ENCODE results near the gene UBXN10. TPM values are rescaled to one million over a fixed set of nuclear protein-coding genes. Genes with fewer than 3 reads are reported as not detected.
A peak's percentile ranks its signal among the peaks of the same experiment; 100 is the strongest.

Gene UBXN10
- total RNA-seq, 2 experiments from 2014 or later, result 0.42 to 0.50 TPM

DNA sequence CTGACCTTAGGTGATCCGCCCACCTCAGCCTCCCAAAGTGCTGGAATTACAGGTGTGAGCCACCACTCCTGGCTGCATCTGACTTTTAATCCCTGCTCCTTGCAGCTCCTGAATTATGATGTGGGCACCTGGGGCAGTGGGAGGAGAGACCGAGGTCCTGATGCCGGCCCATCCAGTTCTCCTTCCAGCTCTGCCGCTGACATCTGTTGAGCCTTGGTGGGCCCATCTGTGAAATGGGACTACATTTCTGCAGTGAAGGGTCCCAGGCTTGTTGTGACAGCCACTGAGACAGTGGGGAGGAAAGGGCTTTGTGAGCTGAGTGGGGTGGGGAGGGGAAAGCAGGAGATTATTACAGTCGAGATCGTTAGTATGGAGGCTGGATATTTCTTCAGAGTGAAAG, 34.9 kb upstream of the UBXN10 start:
- BruUV-seq (replicated peaks), result no TSS peak
- no peaks in the 10 kb centered on the region for H3K9me2 ChIP-seq (ENCODE audit: insufficient read depth, low read length)
- peaks cover 5% of the 10 kb centered on the region for H3K4me1 ChIP-seq (ENCODE audit: insufficient read depth, low read length, poor library complexity, severe bottlenecking)
- no peak overlapping the region for H2AFZ ChIP-seq (ENCODE audit: low read length)
- H3K9me3 ChIP-seq (ENCODE audit: low read length), result no peaks in the 10 kb centered on the region
- DNase-seq (ENCODE audit: low spot score), result no peak
- no peak overlapping the region for H3K27ac ChIP-seq (ENCODE audit: low read depth, low read length, poor library complexity, severe bottlenecking)
- H3K36me3 ChIP-seq (ENCODE audit: insufficient read depth, low read length), result no peaks in the 10 kb centered on the region
- POLR2A ChIA-PET, result interaction anchor here (1.5 kb wide), 1 partner anchor 26 kb away, joined by 3 read pairs; no protein-coding TSS in a partner anchor
- no peaks in the 10 kb centered on the region for H4K20me1 ChIP-seq (ENCODE audit: insufficient read depth, low read length)
- intact Hi-C loops (cut with micrococcal nuclease; ENCODE audit: unreplicated experiment), result no loop called here
- TF ChIP-seq EZH2phosphoT487 (IDR thresholded peaks at IDR 0.05; ENCODE audit: borderline replicate concordance, low read depth, low read length), result no peak
- TF ChIP-seq, protein P1, sequence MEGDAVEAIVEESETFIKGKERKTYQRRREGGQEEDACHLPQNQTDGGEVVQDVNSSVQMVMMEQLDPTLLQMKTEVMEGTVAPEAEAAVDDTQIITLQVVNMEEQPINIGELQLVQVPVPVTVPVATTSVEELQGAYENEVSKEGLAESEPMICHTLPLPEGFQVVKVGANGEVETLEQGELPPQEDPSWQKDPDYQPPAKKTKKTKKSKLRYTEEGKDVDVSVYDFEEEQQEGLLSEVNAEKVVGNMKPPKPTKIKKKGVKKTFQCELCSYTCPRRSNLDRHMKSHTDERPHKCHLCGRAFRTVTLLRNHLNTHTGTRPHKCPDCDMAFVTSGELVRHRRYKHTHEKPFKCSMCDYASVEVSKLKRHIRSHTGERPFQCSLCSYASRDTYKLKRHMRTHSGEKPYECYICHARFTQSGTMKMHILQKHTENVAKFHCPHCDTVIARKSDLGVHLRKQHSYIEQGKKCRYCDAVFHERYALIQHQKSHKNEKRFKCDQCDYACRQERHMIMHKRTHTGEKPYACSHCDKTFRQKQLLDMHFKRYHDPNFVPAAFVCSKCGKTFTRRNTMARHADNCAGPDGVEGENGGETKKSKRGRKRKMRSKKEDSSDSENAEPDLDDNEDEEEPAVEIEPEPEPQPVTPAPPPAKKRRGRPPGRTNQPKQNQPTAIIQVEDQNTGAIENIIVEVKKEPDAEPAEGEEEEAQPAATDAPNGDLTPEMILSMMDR (conservative IDR thresholded peaks at IDR 0.05; ENCODE audit: low read length), result no peak
- no peaks in the 10 kb centered on the region for H3K79me2 ChIP-seq (ENCODE audit: insufficient read depth, low read depth, low read length)
- no peak overlapping the region for H3K4me3 ChIP-seq (ENCODE audit: low read depth, low read length, poor library complexity, severe bottlenecking)
- no peak overlapping the region for H3K4me2 ChIP-seq (ENCODE audit: low read length)
- CTCF ChIA-PET (ENCODE audit: unreplicated experiment), result no interaction called here

DNA sequence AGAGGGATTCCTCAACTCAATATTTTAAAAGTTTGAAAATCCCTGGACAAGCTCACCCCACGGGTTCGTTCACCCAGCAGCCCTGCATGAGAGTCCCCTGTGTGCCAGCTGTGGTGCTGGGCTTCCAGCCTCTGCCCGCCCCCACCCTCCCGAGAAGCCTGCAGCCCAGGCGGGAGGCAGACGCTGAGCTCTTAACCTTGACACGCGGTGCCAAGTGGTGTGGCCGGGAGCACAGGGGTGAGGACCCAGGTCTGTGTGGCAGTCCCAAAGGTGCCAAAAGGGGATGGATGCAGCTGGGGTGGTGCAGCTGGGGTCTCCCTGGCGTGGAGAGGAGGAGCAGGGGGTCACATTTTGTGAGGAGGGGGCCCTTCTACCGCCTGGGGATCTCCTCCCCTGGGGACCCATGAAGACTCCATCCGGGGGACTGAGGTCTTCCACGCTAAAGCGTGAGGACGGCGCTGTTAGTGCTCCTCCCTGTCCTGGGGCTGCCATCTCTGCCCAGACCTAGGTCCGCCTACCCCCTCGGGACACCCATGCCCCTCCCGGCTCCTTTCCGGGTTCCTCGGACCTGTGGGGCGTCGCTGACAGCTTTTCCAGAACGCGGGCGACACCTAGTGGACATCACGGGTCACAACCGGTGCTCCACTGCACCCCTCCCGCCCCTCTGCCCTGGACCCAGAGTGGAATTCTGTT, 33.8 kb upstream of the UBXN10 start:
- no peak overlapping the region for H3K27ac ChIP-seq (ENCODE audit: low read depth, low read length, poor library complexity, severe bottlenecking)
- peak; percentile 90 for DNase-seq (ENCODE audit: low spot score)
- H3K36me3 ChIP-seq (ENCODE audit: insufficient read depth, low read length), result no peaks in the 10 kb centered on the region
- peak overlapping the region; percentile 64 for H3K4me3 ChIP-seq (ENCODE audit: low read depth, low read length, poor library complexity, severe bottlenecking)
- ChIA-PET POLR2A (interaction anchor here (0.6 to 1.5 kb wide), 3 partner anchors 27 to 234 kb away, joined by 3 read pairs; no protein-coding TSS in a partner anchor), CTCF (ENCODE audit: unreplicated experiment) (interaction anchor here (0.6 to 1.0 kb wide), 2 partner anchors 23 to 27 kb away, joined by 3 to 15 read pairs; no protein-coding TSS in a partner anchor)
- H3K4me2 ChIP-seq (ENCODE audit: low read length), result peak overlapping the region; percentile 75
- H2AFZ ChIP-seq (ENCODE audit: low read length), result peak overlapping the region; percentile 97
- no peak for TF ChIP-seq EZH2phosphoT487 (IDR thresholded peaks at IDR 0.05; ENCODE audit: borderline replicate concordance, low read depth, low read length)
- TF ChIP-seq, protein P1 (conservative IDR thresholded peaks at IDR 0.05; ENCODE audit: low read length), result peak; percentile 94
- no peaks in the 10 kb centered on the region for H3K9me2 ChIP-seq (ENCODE audit: insufficient read depth, low read length)
- H3K9me3 ChIP-seq (ENCODE audit: low read length), result no peaks in the 10 kb centered on the region
- BruUV-seq (replicated peaks), result no TSS peak
- intact Hi-C loops (cut with micrococcal nuclease; ENCODE audit: unreplicated experiment), result loop anchor here (1.0 kb wide), 2 partner anchors 51 to 234 kb away; no protein-coding TSS in a partner anchor
- peaks cover 5% of the 10 kb centered on the region for H3K4me1 ChIP-seq (ENCODE audit: insufficient read depth, low read length, poor library complexity, severe bottlenecking)
- H4K20me1 ChIP-seq (ENCODE audit: insufficient read depth, low read length), result no peaks in the 10 kb centered on the region
- H3K79me2 ChIP-seq (ENCODE audit: insufficient read depth, low read depth, low read length), result no peaks in the 10 kb centered on the region

DNA sequence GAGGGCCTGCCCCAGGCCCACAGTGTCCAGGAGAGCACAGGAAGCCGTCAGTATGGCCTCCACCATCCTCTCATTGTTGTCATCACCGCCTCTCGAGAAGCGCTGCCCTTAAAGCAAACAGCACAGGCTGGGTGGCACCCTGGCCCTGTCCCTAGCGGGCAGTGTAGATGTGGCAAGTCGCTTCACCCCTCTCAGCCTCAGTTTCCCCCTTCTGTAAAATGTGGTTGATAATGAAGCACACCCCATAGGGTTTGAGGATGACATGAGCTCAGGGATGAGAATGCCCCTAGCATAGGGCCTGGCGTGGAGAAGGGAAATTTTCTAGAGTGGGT, 33.3 kb upstream of the UBXN10 start:
- Histone ChIP-seq H3K4me2 (ENCODE audit: low read length) (peak overlapping the region; percentile 75; the same call in 1 of the 2 replicates), H3K4me1 (ENCODE audit: insufficient read depth, low read length, poor library complexity, severe bottlenecking) (peaks cover 5% of the 10 kb centered on the region)
- no peak for DNase-seq (ENCODE audit: low spot score)

More for the DNA sequence above, 33.3 kb upstream of the UBXN10 start:
- H4K20me1 ChIP-seq (ENCODE audit: insufficient read depth, low read length), result no peaks in the 10 kb centered on the region
- no peak overlapping the region for H3K27ac ChIP-seq (ENCODE audit: low read depth, low read length, poor library complexity, severe bottlenecking)
- intact Hi-C loops (cut with micrococcal nuclease; ENCODE audit: unreplicated experiment), result loop anchor here (1.0 kb wide), 2 partner anchors 51 to 234 kb away; no protein-coding TSS in a partner anchor
- no TSS peak for BruUV-seq (replicated peaks)
- POLR2A ChIA-PET, result no interaction called here
- no peak for TF ChIP-seq EZH2phosphoT487 (IDR thresholded peaks at IDR 0.05; ENCODE audit: borderline replicate concordance, low read depth, low read length)
- TF ChIP-seq, protein P1 (conservative IDR thresholded peaks at IDR 0.05; ENCODE audit: low read length), result no peak; the same call in 1 of the 2 replicates
- H3K36me3 ChIP-seq (ENCODE audit: insufficient read depth, low read length), result no peaks in the 10 kb centered on the region
- no peaks in the 10 kb centered on the region for H3K79me2 ChIP-seq (ENCODE audit: insufficient read depth, low read depth, low read length)
- CTCF ChIA-PET (ENCODE audit: unreplicated experiment), result interaction anchor here (0.6 kb wide), 1 partner anchor 234 kb away, joined by 4 read pairs; no protein-coding TSS in a partner anchor
- no peaks in the 10 kb centered on the region for H3K9me3 ChIP-seq (ENCODE audit: low read length)
- H3K4me3 ChIP-seq (ENCODE audit: low read depth, low read length, poor library complexity, severe bottlenecking), result peak overlapping the region; percentile 64
- no peaks in the 10 kb centered on the region for H3K9me2 ChIP-seq (ENCODE audit: insufficient read depth, low read length)
- peak overlapping the region; percentile 97; the same call in 1 of the 2 replicates for H2AFZ ChIP-seq (ENCODE audit: low read length)
